Liver (tissue), 9 donors: ENCODE measurements around the gene SNX33. TPM values are rescaled to one million over a fixed set of nuclear protein-coding genes. Genes with fewer than 3 reads are reported as not detected.

Experiments used
- DNase-seq: peaks from one replicate; pipeline ENCODE4 v3.0.0-alpha.2; 2017; ENCODE audit warnings: low spot score
- H3K27ac ChIP-seq, 2 donors: one replicate each; pipeline ENCODE4 v1.7.0; 2013; ENCODE audit warnings: inconsistent platforms in 2 of 2, low read length in 2 of 2, control low read depth in 1 of 2, low read depth in 1 of 2, mild to moderate bottlenecking in 1 of 2
- H3K27me3 ChIP-seq, 4 donors: one replicate each; pipeline versions ENCODE4 v1.6.1 to v1.7.0; 2013; ENCODE audit warnings: low read length in 3 of 4, inconsistent platforms in 1 of 4, mild to moderate bottlenecking in 1 of 4, moderate library complexity in 1 of 4; ENCODE audit not compliant: control insufficient read depth in 4 of 4, insufficient read depth in 4 of 4
- H3K36me3 ChIP-seq, 4 donors: one replicate each; pipeline versions ENCODE4 v1.6.1 to v1.7.0; 2013; ENCODE audit warnings: low read length in 3 of 4, mild to moderate bottlenecking in 3 of 4, low read depth in 1 of 4, moderate library complexity in 1 of 4; ENCODE audit not compliant: control insufficient read depth in 4 of 4, insufficient read depth in 3 of 4
- H3K4me1 ChIP-seq, 4 donors: one replicate each; pipeline versions ENCODE4 v1.6.1 to v1.7.0; 2013; ENCODE audit warnings: low read length in 3 of 4, mild to moderate bottlenecking in 3 of 4, moderate library complexity in 1 of 4; ENCODE audit not compliant: control insufficient read depth in 4 of 4, insufficient read depth in 4 of 4
- H3K4me3 ChIP-seq, 3 donors: one replicate each; pipeline versions ENCODE4 v1.6.1 to v1.7.0; 2013; ENCODE audit warnings: low read length in 3 of 3, control low read depth in 1 of 3, low read depth in 1 of 3, mild to moderate bottlenecking in 1 of 3
- H3K9ac ChIP-seq, 2 donors: one replicate each; pipeline ENCODE4 v1.7.0; 2013; ENCODE audit warnings: low read length in 2 of 2, mild to moderate bottlenecking in 2 of 2, moderate library complexity in 2 of 2, control low read depth in 1 of 2, low read depth in 1 of 2
- H3K9me3 ChIP-seq, 4 donors: one replicate each; pipeline versions ENCODE4 v1.6.1 to v1.7.0; 2013; ENCODE audit warnings: low read length in 3 of 4; ENCODE audit not compliant: control insufficient read depth in 4 of 4
- CTCF ChIP-seq: fragments of 150-350 bp; IDR thresholded peaks from 2 replicates; pipeline ENCODE4 v1.5.1; 2017; ENCODE audit warnings: improper control_type of control experiment, low read depth, low read length; ENCODE audit not compliant: missing input control
- FOXA1 ChIP-seq: IDR thresholded peaks from 2 replicates; pipeline ENCODE4 v1.6.1; 2016; ENCODE audit warnings: antibody characterized with exemption
- FOXA2 ChIP-seq: IDR thresholded peaks from 2 replicates; pipeline ENCODE4 v1.6.1; 2016; ENCODE audit warnings: antibody characterized with exemption
- GABPA ChIP-seq, 2 donors: IDR thresholded peaks in 1 of 2; conservative IDR thresholded peaks in 1 of 2; 2 replicates each; pipeline ENCODE4 v1.6.1; 2016; ENCODE audit warnings: antibody characterized with exemption in 2 of 2, mild to moderate bottlenecking in 1 of 2, moderate library complexity in 1 of 2
- HNF4A ChIP-seq, 2 donors: conservative IDR thresholded peaks; 2 replicates each; pipeline ENCODE4 v1.6.1; 2016; ENCODE audit warnings: antibody characterized with exemption in 2 of 2, mild to moderate bottlenecking in 2 of 2
- HNF4G ChIP-seq: IDR thresholded peaks from 2 replicates; pipeline ENCODE4 v1.6.1; 2016; ENCODE audit warnings: antibody characterized with exemption
- JUND ChIP-seq, 2 donors: IDR thresholded peaks; 2 replicates each; pipeline ENCODE4 v1.6.1; 2016; ENCODE audit warnings: antibody characterized with exemption in 2 of 2
- NR2F2 ChIP-seq: IDR thresholded peaks from 2 replicates; pipeline ENCODE4 v1.6.1; 2016; ENCODE audit warnings: antibody characterized with exemption
- RAD21 ChIP-seq, 2 donors: IDR thresholded peaks; 2 replicates each; pipeline ENCODE4 v1.6.1; 2016; ENCODE audit warnings: antibody characterized with exemption in 2 of 2, mild to moderate bottlenecking in 2 of 2
- SP1 ChIP-seq: IDR thresholded peaks from 2 replicates; pipeline ENCODE4 v1.6.1; 2018; ENCODE audit warnings: antibody characterized with exemption, mild to moderate bottlenecking
- TAF1 ChIP-seq: conservative IDR thresholded peaks from 2 replicates; pipeline ENCODE4 v1.6.1; 2016; ENCODE audit warnings: antibody characterized with exemption, mild to moderate bottlenecking
- YY1 ChIP-seq: IDR thresholded peaks from 2 replicates; pipeline ENCODE4 v1.6.1; 2016; ENCODE audit warnings: antibody characterized with exemption, mild to moderate bottlenecking
- whole genome bisulfite sequencing: extraction: QIAGEN DNeasy Blood & Tissue Kit; methylation state at CpG from one replicate; pipeline ENCODE4 v1.1.7; 2013; 5-methylcytosine and 5-hydroxymethylcytosine counted together
- polyA plus RNA-seq, 2 donors: library from polyadenylated mRNA; stranded (reverse) in 1 of 2; unstranded in 1 of 2; fragments of 200-250 nt in 1 of 2; fragments of >200 nt in 1 of 2; fragmentation: Nextera tagmentation in 1 of 2; extraction: Ambion mirVana in 1 of 2; gene quantifications; one replicate each; pipeline versions ENCODE4 v1.2.1 to v1.2.3, GENCODE V29; 2013 to 2015
- total RNA-seq, 2 donors: library from RNA; depleted of rRNA; stranded (reverse); fragments of >200 nt; gene quantifications; one replicate each; pipeline ENCODE4 v1.2.3, GENCODE V29; 2014
- TF ChIP-seq, protein P1 (sequence below): IDR thresholded peaks from 2 replicates; pipeline ENCODE4 v1.6.1; 2016; ENCODE audit warnings: antibody characterized with exemption
- TF ChIP-seq, protein P2 (sequence below): IDR thresholded peaks from 2 replicates; pipeline ENCODE4 v1.6.1; 2016; ENCODE audit warnings: antibody characterized with exemption, mild to moderate bottlenecking
- TF ChIP-seq, protein P3 (sequence below): IDR thresholded peaks from 2 replicates; pipeline ENCODE4 v1.6.1; 2016; ENCODE audit warnings: antibody characterized with exemption
- TF ChIP-seq, protein P4 (sequence below): IDR thresholded peaks from 2 replicates; pipeline ENCODE4 v1.6.1; 2016; ENCODE audit warnings: antibody characterized with exemption
- donor health status: healthy.
- donor health status: healthy.
- donor health status: healthy.
- donor health status: healthy.
- donor health status: healthy.

The SNX33 gene
- total and polyA plus RNA-seq, 4 donors: 7.1 to 10.8 (median 9.1) TPM

- H3K36me3 ChIP-seq: peaks cover 0 to 2% (median 0%) of the 10 kb centered on the region in 4 donors
- TF ChIP-seq, protein P1, sequence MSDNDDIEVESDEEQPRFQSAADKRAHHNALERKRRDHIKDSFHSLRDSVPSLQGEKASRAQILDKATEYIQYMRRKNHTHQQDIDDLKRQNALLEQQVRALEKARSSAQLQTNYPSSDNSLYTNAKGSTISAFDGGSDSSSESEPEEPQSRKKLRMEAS: no peak
- no peak for TF ChIP-seq CTCF
- TF ChIP-seq, protein P2, sequence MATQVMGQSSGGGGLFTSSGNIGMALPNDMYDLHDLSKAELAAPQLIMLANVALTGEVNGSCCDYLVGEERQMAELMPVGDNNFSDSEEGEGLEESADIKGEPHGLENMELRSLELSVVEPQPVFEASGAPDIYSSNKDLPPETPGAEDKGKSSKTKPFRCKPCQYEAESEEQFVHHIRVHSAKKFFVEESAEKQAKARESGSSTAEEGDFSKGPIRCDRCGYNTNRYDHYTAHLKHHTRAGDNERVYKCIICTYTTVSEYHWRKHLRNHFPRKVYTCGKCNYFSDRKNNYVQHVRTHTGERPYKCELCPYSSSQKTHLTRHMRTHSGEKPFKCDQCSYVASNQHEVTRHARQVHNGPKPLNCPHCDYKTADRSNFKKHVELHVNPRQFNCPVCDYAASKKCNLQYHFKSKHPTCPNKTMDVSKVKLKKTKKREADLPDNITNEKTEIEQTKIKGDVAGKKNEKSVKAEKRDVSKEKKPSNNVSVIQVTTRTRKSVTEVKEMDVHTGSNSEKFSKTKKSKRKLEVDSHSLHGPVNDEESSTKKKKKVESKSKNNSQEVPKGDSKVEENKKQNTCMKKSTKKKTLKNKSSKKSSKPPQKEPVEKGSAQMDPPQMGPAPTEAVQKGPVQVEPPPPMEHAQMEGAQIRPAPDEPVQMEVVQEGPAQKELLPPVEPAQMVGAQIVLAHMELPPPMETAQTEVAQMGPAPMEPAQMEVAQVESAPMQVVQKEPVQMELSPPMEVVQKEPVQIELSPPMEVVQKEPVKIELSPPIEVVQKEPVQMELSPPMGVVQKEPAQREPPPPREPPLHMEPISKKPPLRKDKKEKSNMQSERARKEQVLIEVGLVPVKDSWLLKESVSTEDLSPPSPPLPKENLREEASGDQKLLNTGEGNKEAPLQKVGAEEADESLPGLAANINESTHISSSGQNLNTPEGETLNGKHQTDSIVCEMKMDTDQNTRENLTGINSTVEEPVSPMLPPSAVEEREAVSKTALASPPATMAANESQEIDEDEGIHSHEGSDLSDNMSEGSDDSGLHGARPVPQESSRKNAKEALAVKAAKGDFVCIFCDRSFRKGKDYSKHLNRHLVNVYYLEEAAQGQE: no peak
- TF ChIP-seq FOXA2: no peak
- TF ChIP-seq HNF4A (conservative IDR thresholded peaks at IDR 0.05): no peak
- TF ChIP-seq TAF1: no peak
- TF ChIP-seq, protein P3, sequence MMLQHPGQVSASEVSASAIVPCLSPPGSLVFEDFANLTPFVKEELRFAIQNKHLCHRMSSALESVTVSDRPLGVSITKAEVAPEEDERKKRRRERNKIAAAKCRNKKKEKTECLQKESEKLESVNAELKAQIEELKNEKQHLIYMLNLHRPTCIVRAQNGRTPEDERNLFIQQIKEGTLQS: no peak
- TF ChIP-seq GABPA (IDR thresholded peaks at IDR 0.05 in 1 of 2, conservative IDR thresholded peaks at IDR 0.05 in 1 of 2): no peak
- H3K9me3 ChIP-seq: no peaks in the 10 kb centered on the region
- DNase-seq: no peak
- WGBS: 74% methylated on average over 6 of the region's 6 CpGs
- no peak overlapping the region for H3K9ac ChIP-seq
- H3K27me3 ChIP-seq: no peaks in the 10 kb centered on the region
- H3K4me1 ChIP-seq: peaks cover 0 to 4% (median 0%) of the 10 kb centered on the region in 4 donors
- H3K4me3 ChIP-seq: no peak overlapping the region
- H3K27ac ChIP-seq: no peak overlapping the region
These were observed 47.5 kb downstream of the SNX33 start for GRCh38 chr15:75695220-75695619.

- Histone ChIP-seq H3K9ac (no peak overlapping the region), H3K4me3 (no peak overlapping the region), H3K4me1 (peaks cover 0 to 4% (median 0%) of the 10 kb centered on the region in 4 donors), H3K36me3 (peaks cover 0 to 2% (median 0%) of the 10 kb centered on the region in 4 donors), H3K27me3 (no peaks in the 10 kb centered on the region), H3K9me3 (no peaks in the 10 kb centered on the region), H3K27ac (no peak overlapping the region)
- TF ChIP-seq FOXA1: no peak
- no peak for DNase-seq
- 81% methylated on average over 7 of the region's 7 CpGs for WGBS
These were observed 48.1 kb downstream of the SNX33 start for GRCh38 chr15:75695634-75696310.

- Histone ChIP-seq H3K27me3 (no peaks in the 10 kb centered on the region), H3K4me3 (no peak overlapping the region), H3K36me3 (peaks cover 0 to 2% (median 0%) of the 10 kb centered on the region in 4 donors), H3K9me3 (no peaks in the 10 kb centered on the region), H3K4me1 (peaks cover 0 to 4% (median 0%) of the 10 kb centered on the region in 4 donors), H3K9ac (no peak overlapping the region), H3K27ac (no peak overlapping the region)
- no peak for DNase-seq
- WGBS: 87% methylated on average over 14 of the region's 14 CpGs
- no peak for TF ChIP-seq HNF4A (conservative IDR thresholded peaks at IDR 0.05)
- no peak for TF ChIP-seq HNF4G
- TF ChIP-seq, protein P4, sequence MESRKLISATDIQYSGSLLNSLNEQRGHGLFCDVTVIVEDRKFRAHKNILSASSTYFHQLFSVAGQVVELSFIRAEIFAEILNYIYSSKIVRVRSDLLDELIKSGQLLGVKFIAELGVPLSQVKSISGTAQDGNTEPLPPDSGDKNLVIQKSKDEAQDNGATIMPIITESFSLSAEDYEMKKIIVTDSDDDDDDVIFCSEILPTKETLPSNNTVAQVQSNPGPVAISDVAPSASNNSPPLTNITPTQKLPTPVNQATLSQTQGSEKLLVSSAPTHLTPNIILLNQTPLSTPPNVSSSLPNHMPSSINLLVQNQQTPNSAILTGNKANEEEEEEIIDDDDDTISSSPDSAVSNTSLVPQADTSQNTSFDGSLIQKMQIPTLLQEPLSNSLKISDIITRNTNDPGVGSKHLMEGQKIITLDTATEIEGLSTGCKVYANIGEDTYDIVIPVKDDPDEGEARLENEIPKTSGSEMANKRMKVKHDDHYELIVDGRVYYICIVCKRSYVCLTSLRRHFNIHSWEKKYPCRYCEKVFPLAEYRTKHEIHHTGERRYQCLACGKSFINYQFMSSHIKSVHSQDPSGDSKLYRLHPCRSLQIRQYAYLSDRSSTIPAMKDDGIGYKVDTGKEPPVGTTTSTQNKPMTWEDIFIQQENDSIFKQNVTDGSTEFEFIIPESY: no peak
- no peak for TF ChIP-seq RAD21 (IDR thresholded peaks at IDR 0.05)
- TF ChIP-seq SP1: no peak
- TF ChIP-seq JUND (IDR thresholded peaks at IDR 0.05): no peak
- no peak for TF ChIP-seq YY1
- TF ChIP-seq GABPA (IDR thresholded peaks at IDR 0.05 in 1 of 2, conservative IDR thresholded peaks at IDR 0.05 in 1 of 2): no peak
- no peak for TF ChIP-seq FOXA2
- no peak for TF ChIP-seq NR2F2
- TF ChIP-seq, protein P2: no peak
- no peak for TF ChIP-seq FOXA1
These were observed 48.6 kb downstream of the SNX33 start for GRCh38 chr15:75696311-75696720.
